Neural progenitor cell (in vitro differentiated cells): ENCODE data around the gene KIF3B.

Source experiments
- CTCF ChIP-seq: fragments of 200-600 bp; sonication (generic); IDR thresholded peaks from 2 replicates; pipeline ENCODE4 v1.5.1; 2017; ENCODE audit warnings: antibody characterized with exemption, mild to moderate bottlenecking
- EZH2phosphoT487 ChIP-seq: fragments of 200-600 bp; sonication (generic); IDR thresholded peaks from 2 replicates; pipeline ENCODE4 v1.6.1; 2017; ENCODE audit warnings: antibody characterized with exemption

- TF ChIP-seq CTCF (no peak), EZH2phosphoT487 (no peak)
These were observed 5.0 kb downstream of the KIF3B start for GRCh38 chr20:32282461-32282860.
